ENCODE measurements around the gene MMD2.
"Not testable (repeated sequence)": the region's sequence is repeated elsewhere in the genome, so short reads cannot be mapped to it uniquely, and the experiment has no call there.

MMD2 gene

DNA sequence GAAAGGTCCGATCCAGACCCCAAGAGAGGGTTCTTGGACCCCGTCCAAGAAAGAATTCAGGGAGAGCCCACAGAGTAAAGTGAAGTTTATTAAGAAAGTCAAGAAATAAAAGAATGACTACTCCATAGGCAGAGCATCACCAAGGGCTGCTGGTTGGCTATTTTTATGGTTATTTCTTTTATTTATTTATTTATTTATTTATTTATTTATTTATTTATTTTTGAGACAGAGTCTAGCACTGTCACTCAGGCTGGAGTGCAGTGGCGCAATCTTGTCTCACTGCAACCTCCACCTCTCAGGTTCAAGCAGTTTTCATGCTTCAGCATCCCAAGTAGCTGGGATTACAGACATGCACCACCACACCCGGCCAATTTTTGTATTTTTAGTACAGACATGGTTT is 65.8 kb downstream of the MMD2 start:
- DNase-seq = not testable (repeated sequence)

DNA sequence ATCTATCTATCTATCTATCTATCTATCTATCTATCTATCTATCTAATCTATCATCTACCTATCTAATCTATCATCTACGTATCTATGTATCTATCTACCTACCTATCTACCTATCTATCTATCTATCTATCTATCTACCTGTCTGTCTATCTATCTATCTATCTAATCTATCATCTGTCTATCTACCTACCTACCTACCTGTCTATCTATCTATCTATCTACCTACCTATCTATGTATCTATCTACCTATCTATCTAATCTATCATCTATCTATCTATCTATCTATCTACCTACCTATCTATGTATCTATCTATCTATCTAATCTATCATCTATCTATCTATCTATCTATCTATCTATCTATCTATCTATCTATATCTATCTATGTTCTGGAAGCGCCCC is 67.5 kb downstream of the MMD2 start:
- DNase-seq = not testable (repeated sequence)

DNA sequence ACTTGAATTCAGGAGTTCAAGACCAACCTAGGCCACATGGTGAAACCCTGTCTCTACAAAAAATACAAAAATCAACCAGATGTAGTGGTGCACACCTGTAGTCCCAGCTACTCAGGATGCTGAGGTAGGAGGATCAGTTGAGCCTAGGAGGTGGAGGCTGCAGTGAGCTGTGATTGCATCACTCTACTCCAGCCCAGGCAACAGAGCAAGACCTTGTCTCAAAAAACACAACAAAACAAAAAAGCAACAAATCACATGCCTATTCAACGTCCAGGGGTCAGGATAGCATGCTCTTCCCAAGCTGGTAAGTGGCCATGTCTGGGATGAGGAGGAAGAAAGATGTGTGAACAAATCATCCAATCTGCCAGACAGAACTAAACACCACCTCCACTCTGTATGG is 69.3 kb downstream of the MMD2 start:
- no peak for DNase-seq

GRCh38 chr7:4888161-4888560 is 70.8 kb downstream of the MMD2 start:
- no peak for DNase-seq

DNA sequence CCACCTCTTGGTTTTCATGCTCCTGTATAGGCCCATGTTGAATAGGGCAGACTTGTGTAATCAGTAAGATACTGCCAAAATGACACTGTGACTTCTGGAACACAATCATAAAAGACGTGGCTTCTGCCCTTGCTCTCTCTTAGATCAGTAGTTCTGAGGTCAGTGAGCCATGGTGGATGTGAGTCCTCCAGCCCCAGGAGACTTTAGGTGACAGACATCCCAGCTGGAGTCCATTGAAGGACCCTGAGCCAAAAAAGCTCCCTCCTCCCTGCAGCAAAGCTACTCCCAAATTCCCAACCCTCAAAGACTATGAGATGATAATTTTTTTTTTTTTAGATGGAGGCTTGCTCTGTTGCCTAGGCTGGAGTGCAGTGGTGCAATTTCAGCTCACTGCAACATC is 72.3 kb downstream of the MMD2 start:
- no peak for DNase-seq

DNA sequence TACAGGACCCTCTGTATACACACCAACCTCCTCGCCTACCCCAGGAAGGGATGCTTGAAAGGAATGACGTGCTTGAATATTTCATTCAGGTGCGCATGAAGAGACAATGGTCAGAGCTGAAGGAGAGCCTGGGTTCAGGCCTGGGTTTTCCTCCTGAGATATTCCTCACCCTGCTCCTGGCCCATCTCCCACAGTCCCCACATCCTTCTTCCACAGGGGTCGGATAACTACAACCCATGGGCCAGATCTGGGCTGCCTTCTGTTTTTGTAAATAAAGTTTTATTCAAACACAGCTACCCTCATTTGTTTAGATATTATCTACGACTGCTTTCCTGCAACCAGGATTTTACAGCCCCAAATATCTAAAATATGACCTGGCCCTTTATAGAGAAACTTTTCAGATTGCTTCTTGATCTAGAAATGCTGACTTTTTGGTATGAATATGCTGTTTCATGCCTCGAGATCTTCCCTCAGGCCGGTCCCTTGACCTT is 73.6 kb downstream of the MMD2 start:
- DNase-seq = no peak

GRCh38 chr7:4884164-4884563 is 74.8 kb downstream of the MMD2 start:
- no peak for DNase-seq

- DNase-seq = peak; percentile 82 to 90
These were observed 75.4 kb downstream of the MMD2 start, which contains the start of gene RADIL for GRCh38 chr7:4883372-4884144. RADIL (minus strand) TSS chr7:4883716; CDS start chr7:4878139, 5,577 bp downstream.

- DNase-seq = no peak
These were observed 76.0 kb downstream of the MMD2 start for GRCh38 chr7:4883033-4883371.

- no peak for DNase-seq
These were observed 76.6 kb downstream of the MMD2 start for GRCh38 chr7:4882169-4883032.

- DNase-seq = no peak
These were observed 78.8 kb downstream of the MMD2 start for GRCh38 chr7:4880218-4880617.

GRCh38 chr7:4879396-4880081 is 79.4 kb downstream of the MMD2 start:
- no peak for DNase-seq

DNA sequence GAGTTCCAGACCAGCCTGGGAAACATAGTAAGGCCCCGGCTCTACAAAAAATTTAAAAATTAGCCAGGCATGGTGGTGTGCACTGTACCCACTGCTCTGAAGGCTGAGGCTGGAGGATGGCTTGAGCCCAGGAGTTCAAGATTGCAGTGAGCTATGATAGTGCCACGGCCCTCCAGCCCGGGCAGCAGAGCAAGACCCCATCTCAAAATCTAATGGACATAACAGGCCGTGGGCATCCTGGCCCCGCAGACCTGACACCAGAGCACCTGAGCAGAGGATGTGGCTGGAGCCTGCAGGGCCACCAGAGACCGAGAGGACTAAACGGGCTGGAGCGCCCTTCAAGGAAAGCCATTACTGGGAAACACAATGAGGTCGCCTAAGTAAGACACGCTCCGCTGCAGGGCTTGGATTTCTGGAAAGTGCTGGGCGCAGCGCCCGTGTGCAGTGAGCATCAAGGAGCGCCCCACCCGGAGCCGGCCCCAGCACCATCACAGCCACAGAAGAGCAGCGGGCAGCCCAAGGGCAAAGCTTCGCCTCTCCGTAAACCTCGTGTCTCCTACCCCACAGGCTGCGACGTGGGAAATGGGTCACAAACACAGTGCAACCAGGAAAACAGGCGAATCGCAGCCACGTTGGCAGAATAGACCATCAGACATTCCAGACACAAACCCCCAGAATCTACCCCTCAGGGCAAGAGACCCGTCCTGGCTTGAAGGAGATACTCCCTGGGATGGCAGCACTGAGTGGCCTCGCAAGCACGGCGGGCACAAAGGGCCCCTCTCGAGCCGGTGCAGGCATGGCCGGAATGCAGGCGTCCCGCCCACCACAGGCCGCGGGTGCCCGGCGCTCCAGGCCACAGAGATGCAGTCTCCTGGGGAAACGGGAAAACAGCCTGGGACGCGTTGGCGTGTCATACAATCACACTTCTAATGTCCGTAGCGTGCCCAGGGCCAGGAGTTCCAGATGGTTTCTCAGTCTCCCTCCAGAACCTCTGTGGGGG is 80.4 kb downstream of the MMD2 start:
- no peak for DNase-seq

- DNase-seq = no peak
These were observed 82.4 kb downstream of the MMD2 start for GRCh38 chr7:4876586-4876985.

- DNase-seq = no peak
These were observed 83.6 kb downstream of the MMD2 start for GRCh38 chr7:4875391-4875790.

- DNase-seq = no peak
These were observed 85.7 kb downstream of the MMD2 start for GRCh38 chr7:4873071-4873944.

DNA sequence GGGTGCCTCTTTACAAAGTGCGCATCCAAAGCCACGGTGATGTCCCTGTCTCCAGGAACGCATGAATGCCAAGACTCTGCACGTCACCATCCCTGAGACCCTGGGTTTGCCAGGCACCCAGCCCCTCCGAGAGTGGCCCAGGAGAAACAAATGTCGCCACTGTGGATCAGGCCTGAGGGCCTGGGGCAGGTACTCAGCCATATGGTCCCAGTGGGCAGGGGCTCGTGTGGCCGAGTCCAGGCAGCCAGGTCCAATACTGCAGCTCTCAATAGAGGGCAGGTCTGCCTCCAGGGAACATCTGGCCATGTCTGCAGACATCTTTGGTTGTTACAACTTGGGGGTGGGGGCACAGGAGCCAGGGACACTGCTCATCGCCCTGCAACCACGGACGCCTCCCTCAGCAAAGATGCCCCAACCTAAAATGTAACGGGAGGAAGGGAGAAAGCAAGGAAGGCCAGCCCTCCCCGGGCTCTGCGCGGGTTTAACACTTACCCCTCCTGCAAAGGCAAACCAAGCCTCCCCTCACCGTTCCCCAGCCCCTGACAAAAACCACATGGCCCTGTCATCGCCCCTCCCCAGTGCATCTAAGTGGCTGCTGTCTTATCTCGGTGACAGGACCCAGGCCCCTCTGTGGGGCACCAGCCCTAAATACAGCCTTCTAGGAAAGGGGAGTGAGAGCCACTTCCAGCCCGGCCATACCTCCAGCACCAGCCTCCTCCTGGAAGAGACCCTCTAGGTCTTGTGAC is 86.9 kb downstream of the MMD2 start:
- DNase-seq = no peak

GRCh38 chr7:4871056-4871680 is 87.8 kb downstream of the MMD2 start:
- DNase-seq = no peak

GRCh38 chr7:4868493-4868892 is 90.5 kb downstream of the MMD2 start:
- no peak for DNase-seq

Measured in NCI-H2081 (cell line).